Measurements from ENCODE around the gene DTX3.

DNA sequence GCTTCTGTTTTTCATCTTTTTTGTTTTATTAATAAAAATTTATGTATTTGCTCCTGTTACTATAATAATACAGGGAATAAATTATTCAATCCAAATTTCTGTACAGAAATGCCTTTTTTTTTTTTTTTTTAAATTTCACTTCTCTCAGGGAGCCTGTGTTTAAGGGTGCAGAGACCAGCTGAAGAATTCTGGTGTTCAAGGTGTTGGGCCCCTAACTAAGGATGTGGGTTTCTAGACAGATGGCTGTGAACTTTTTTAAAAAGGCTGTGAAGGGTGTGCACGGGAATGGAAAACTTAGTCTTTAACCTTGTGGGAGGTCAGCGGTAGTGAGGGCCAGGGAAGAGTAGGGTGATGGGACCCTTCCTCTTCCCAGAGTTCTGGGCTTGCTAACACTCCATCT, 1.3 kb upstream of the DTX3 start:
- TF ChIP-seq CTCF (IDR thresholded peaks at IDR 0.05; ENCODE audit: low read depth, low read length, poor library complexity, severe bottlenecking), result no peak
- no peak for TF ChIP-seq EZH2phosphoT487 (IDR thresholded peaks at IDR 0.05; ENCODE audit: borderline replicate concordance, low read length)
